Measurements from ENCODE around the gene SPO11. TPM values are rescaled to one million over a fixed set of nuclear protein-coding genes. Genes with fewer than 3 reads are reported as not detected.

SPO11 gene
- total and polyA plus RNA-seq, 9 of the 15 experiments (the other 6 are each of a cell fraction or from before 2014, with no cell fraction given) = not detected

DNA sequence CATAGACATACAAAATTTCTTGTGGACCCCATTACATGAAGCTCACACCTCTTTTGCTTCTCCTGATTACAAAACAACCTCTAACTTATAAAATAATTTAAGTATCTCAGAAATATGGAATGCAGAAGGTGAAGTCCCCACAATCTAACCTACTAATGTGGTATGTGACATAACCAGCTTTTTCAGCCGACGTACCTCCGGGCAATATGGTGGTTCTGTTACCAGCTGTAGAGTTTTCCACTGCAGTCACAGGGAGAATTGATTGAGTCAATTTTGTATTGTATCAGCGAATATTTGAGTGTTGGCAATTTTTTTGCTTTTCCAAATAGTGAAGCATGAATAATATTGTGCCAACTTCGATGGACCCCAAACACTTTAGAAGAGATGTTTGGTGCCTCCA is 15.7 kb upstream of the SPO11 start:
- ChIA-PET POLR2A (interaction anchor here (0.7 kb wide), 1 partner anchor 40 kb away, joined by 3 read pairs; no protein-coding TSS in a partner anchor), CTCF (ENCODE audit: low intra/inter-chr PET ratio) (no interaction called here)
- H2AFZ ChIP-seq (ENCODE audit: low read depth, low read length) = no peak overlapping the region
- no peaks in the 10 kb centered on the region for H3K79me2 ChIP-seq (ENCODE audit: control insufficient read depth, insufficient read depth, low read length)
- no peak overlapping the region for H3K4me3 ChIP-seq
- DNase-seq (ENCODE audit: extremely low read depth in 1 of 4, low spot score in 3 of 4) (no peak), ATAC-seq (no peak), FAIRE-seq (no peak)
- H3K27me3 ChIP-seq (ENCODE audit: control insufficient read depth in 2 of 2, insufficient read depth in 2 of 2, low read length in 2 of 2) = peaks cover 33 to 60% of the 10 kb centered on the region in 2 experiments
- no peaks in the 10 kb centered on the region; the same call in 1 of the 2 replicates for H4K20me1 ChIP-seq (replicated peaks; ENCODE audit: control insufficient read depth, insufficient read depth, low read length)
- in situ Hi-C loops (cut with MboI) (no loop called here), intact Hi-C loops (cut with micrococcal nuclease) (no loop called here)
- no peak overlapping the region for H3K27ac ChIP-seq (ENCODE audit: extremely low read depth, low read depth, low read length)
- H3K9me3 ChIP-seq (replicated peaks; ENCODE audit: control insufficient read depth, insufficient read depth, low read depth, low read length) = no peaks in the 10 kb centered on the region
- no peaks in the 10 kb centered on the region for H3K9me1 ChIP-seq (ENCODE audit: control insufficient read depth, insufficient read depth, low read length)
- BruUV-seq (replicated peaks) = no TSS peak
- no peak overlapping the region for H3K9ac ChIP-seq (ENCODE audit: insufficient read depth in 1 of 2, low read depth in 2 of 2, low read length in 2 of 2)
- 0% methylated on average over 5 of the region's 5 CpGs for WGBS (ENCODE audit: insufficient coverage, low coverage, missing lambda C conversion rate)
- H3K4me2 ChIP-seq (ENCODE audit: insufficient read depth, low read length) = no peak overlapping the region
- H3K36me3 ChIP-seq (ENCODE audit: control insufficient read depth, insufficient read depth, low read length) = no peaks in the 10 kb centered on the region
- no peaks in the 10 kb centered on the region for H3K4me1 ChIP-seq (replicated peaks in 1 of 2; ENCODE audit: control insufficient read depth in 2 of 2, insufficient read depth in 2 of 2, low read length in 2 of 2)
- TF ChIP-seq ZNF75A (CRISPR knock-in tag; IDR thresholded peaks at IDR 0.05) (no peak), MYBL2 (IDR thresholded peaks at IDR 0.05; ENCODE audit: low read depth) (no peak), MYBL2 (CRISPR knock-in tag; IDR thresholded peaks at IDR 0.05; ENCODE audit: borderline replicate concordance) (no peak), SMARCA5 (IDR thresholded peaks at IDR 0.05) (no peak), ZNF431 (CRISPR knock-in tag; IDR thresholded peaks at IDR 0.05) (no peak), ZNF184 (CRISPR knock-in tag; IDR thresholded peaks at IDR 0.05) (no peak), CCNT2 (IDR thresholded peaks at IDR 0.05; ENCODE audit: borderline replicate concordance, extremely low read depth, insufficient read length, low read depth, low read length) (no peak), HDGF (IDR thresholded peaks at IDR 0.05) (no peak), ZNF79 (CRISPR knock-in tag; IDR thresholded peaks at IDR 0.05; ENCODE audit: low read depth) (no peak), MCM5 (IDR thresholded peaks at IDR 0.05; ENCODE audit: low read depth) (no peak), ZBTB1 (CRISPR knock-in tag; IDR thresholded peaks at IDR 0.05; ENCODE audit: borderline replicate concordance, low read depth) (no peak)
- TF ChIP-seq, protein P1, sequence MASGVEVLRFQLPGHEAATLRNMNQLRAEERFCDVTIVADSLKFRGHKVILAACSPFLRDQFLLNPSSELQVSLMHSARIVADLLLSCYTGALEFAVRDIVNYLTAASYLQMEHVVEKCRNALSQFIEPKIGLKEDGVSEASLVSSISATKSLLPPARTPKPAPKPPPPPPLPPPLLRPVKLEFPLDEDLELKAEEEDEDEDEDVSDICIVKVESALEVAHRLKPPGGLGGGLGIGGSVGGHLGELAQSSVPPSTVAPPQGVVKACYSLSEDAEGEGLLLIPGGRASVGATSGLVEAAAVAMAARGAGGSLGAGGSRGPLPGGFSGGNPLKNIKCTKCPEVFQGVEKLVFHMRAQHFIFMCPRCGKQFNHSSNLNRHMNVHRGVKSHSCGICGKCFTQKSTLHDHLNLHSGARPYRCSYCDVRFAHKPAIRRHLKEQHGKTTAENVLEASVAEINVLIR (CRISPR knock-in tag; IDR thresholded peaks at IDR 0.05) = no peak
- TF ChIP-seq, protein P2, sequence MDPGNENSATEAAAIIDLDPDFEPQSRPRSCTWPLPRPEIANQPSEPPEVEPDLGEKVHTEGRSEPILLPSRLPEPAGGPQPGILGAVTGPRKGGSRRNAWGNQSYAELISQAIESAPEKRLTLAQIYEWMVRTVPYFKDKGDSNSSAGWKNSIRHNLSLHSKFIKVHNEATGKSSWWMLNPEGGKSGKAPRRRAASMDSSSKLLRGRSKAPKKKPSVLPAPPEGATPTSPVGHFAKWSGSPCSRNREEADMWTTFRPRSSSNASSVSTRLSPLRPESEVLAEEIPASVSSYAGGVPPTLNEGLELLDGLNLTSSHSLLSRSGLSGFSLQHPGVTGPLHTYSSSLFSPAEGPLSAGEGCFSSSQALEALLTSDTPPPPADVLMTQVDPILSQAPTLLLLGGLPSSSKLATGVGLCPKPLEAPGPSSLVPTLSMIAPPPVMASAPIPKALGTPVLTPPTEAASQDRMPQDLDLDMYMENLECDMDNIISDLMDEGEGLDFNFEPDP (CRISPR knock-in tag; IDR thresholded peaks at IDR 0.05) = no peak
- TF ChIP-seq, protein P3, sequence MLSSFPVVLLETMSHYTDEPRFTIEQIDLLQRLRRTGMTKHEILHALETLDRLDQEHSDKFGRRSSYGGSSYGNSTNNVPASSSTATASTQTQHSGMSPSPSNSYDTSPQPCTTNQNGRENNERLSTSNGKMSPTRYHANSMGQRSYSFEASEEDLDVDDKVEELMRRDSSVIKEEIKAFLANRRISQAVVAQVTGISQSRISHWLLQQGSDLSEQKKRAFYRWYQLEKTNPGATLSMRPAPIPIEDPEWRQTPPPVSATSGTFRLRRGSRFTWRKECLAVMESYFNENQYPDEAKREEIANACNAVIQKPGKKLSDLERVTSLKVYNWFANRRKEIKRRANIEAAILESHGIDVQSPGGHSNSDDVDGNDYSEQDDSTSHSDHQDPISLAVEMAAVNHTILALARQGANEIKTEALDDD (IDR thresholded peaks at IDR 0.05) = no peak
- TF ChIP-seq, protein P4, sequence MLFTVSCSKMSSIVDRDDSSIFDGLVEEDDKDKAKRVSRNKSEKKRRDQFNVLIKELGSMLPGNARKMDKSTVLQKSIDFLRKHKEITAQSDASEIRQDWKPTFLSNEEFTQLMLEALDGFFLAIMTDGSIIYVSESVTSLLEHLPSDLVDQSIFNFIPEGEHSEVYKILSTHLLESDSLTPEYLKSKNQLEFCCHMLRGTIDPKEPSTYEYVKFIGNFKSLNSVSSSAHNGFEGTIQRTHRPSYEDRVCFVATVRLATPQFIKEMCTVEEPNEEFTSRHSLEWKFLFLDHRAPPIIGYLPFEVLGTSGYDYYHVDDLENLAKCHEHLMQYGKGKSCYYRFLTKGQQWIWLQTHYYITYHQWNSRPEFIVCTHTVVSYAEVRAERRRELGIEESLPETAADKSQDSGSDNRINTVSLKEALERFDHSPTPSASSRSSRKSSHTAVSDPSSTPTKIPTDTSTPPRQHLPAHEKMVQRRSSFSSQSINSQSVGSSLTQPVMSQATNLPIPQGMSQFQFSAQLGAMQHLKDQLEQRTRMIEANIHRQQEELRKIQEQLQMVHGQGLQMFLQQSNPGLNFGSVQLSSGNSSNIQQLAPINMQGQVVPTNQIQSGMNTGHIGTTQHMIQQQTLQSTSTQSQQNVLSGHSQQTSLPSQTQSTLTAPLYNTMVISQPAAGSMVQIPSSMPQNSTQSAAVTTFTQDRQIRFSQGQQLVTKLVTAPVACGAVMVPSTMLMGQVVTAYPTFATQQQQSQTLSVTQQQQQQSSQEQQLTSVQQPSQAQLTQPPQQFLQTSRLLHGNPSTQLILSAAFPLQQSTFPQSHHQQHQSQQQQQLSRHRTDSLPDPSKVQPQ (CRISPR knock-in tag; IDR thresholded peaks at IDR 0.05; ENCODE audit: borderline replicate concordance) = no peak
